HG03159 (cell line): Measurements from ENCODE around the gene SIAH1.
"Not testable (repeated sequence)": the region's sequence is repeated elsewhere in the genome, so short reads cannot be mapped to it uniquely, and the experiment has no call there.

ENCODE experiments used
- ATAC-seq: cut with Tn5 transposase; IDR thresholded peaks from one replicate; pipeline ENCODE4 v1.9.1; 2021; ENCODE audit warnings: mild to moderate bottlenecking, moderate library complexity; ENCODE audit not compliant: unreplicated experiment

Gene SIAH1

GRCh38 chr16:48393485-48394354 is 8.5 kb upstream of the SIAH1 start:
- no peak for ATAC-seq

DNA sequence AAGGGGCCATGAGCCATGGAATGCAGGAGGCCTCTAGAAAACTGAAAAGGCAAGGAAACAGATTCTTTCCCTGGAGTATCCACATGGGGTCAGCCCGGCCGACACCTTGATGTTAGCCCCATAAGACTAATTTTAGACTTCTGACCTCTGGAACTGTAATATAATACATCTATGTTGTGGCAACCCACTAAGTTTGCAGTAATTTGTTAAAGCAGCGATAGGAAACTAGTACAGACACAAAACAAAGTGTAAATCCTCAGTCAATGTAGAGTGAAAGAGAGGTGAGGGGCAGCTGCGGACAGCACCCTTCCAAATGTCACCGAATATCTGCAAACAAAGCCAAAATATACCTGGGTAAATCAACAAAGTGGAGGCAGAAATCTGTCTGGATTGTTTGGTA is 7.2 kb upstream of the SIAH1 start:
- ATAC-seq, result no peak

DNA sequence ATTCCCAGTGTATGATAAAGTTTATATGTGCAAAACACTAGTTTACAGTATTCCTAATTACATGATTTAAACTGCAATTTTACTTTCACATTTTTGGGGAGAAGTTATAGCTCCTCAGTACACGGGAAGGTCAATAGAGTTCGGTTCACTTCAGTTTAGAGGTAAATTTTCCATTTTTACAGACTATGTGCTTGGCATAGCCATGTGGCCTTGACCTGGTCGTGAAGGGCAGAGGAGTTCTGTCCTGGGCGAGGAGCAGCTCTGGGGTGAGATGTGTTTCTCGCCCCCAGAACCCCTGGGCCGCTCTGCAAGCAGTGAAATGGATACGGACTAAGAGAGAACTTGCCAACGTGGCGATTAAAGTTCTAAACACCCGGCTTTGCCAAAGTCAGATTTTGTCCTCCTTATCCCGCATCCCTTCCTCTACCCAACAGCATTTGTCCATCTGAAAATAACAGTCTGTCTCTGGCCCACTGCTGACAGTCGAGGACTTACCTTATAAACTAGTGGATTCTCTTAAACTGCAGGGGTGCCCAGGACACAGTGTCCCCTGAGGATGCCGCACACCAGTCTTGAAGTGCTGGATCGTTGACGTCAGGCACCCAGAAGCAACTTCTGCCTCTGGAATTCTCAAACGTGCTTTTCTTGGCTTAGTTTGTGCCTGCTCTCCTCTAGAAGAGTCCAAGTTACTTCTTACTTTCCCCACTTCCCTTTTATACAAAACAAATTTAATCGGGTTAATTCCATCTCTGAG is 1.5 kb upstream of the SIAH1 start:
- no peak for ATAC-seq

DNA sequence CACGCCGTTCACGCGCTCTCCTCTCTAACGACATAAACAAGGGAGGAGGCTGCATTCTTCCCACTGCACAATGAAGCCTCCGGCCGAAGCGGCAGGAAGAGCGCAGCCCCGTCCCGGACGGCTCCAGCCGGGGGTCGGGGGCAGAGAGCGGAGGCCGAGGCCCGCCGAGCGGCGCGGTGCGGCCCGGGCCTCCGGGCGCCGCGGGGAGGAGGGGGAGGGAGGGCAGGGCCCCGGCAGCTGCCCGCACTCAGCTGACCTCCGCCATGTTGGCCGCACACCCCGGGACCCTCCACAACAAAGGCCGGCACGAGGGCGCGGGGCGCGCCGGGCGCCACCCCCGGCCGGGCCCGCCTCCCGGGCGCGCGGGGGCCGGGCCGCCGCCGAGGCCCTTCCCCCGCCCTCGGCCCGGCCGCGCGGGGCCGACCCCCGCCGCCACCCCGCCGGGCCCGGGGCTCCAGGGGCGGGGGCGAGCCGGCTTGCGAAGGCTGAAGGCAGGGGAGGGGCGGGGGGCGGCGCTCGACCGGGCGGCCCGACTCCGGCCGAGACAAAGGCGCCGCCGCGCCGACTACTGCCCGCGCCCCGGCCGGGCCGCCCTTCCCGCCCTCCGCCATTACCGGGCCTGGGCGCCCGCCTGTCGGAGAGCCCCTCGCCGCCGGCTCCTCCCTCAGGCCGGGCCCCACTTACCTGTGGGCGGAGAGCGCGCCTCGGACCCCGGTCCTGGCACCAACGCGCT is 527 bp downstream of the SIAH1 start:
- peak; percentile 60 for ATAC-seq

- ATAC-seq, result no peak
These were observed 1.2 kb downstream of the SIAH1 start for GRCh38 chr16:48383877-48384519.

DNA sequence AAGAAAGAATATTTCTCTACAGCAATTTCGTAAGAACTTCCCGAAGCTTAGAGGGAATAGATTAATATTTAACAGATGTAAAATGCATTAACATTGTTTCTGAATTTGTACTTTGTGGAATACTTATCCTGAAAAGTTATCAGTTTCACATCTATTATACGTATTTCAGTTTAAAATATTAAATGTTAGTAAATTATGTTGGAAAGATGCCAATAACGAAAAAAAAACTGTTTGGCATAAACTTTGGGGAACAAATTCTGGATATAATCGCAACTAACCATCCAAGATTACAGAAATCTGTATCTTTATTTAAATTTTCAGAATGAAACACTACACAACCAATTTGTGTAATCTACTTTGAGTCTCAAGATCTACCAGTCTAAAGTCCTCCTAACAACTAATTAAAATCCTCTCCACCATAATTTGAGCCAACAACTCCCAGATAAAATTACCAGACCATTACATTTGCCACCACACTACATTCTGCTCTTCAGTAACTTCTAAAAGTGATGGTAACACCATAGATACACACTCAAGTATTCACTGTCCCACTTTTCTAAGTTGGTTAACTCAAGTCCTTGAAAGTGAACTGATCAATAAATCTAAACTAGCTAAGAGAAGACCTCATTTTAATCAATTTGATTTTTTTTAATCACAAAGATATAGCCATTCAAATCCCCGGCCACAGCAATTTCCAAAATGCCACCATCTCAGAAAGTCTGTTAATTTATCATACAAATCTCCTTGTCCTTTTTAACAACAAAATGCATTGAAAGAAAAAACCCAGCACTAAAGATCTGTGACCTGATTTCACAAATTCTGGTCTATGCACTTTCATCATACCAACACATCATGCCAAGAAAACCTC is 2.0 kb downstream of the SIAH1 start:
- no peak for ATAC-seq

DNA sequence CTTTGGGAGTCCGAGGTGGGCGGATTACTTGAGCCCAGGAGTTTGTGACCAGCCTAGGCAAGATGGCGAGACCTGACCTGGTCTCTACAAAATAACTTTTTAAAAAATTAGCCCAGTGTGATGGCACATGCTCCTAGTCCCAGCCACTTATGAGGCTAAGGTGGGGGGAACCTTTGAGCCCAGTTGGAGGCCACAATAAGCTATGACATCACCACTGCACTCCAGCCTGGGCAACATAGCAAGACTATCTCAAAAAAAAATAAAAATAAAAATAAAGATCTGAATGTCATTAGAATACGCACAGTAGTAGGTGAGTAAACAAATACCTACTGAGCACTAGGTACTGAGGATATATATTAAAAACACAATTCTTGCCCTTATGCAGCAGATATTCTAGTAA is 3.1 kb downstream of the SIAH1 start:
- ATAC-seq, result no peak

- ATAC-seq, result no peak
These were observed 4.0 kb downstream of the SIAH1 start for GRCh38 chr16:48381201-48381600.

DNA sequence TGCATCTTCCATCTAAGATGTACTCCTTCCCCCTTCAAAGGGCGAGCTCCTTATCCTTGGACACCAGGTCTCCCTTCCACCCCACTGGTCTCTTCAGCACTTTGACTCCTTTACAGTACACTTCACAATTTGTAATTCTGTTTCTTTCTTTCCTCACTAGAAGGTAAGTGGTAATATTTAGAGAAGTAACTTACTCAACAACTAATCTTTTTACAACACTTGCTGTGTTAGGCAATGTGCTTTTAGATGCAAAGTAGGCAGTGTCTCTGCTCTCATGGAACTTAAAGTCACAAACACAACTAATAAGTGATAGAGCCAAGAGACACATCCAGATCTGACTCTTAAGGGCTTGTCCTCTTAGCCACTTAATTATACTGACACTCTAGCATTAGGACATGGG is 6.4 kb downstream of the SIAH1 start:
- no peak for ATAC-seq

GRCh38 chr16:48378276-48378675 is 6.9 kb downstream of the SIAH1 start:
- no peak for ATAC-seq

DNA sequence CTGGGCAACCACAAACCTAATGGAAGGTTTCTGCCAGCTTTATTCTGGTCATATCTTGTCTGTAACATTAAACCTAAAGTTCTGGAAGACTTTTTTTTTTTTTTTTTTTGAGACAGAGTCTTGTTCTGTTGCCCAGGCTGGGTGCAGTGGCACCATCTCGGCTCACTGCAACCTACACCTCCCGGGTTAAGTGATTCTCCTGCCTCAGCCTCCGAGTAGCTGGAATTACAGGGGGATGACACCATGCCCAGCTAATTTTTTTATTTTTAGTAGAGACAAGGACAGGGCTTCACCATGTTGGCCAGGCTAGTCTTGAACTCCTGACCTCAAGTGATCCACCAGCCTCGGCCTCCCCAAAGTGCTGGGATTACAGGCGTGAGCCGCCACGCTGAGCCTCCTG is 7.9 kb downstream of the SIAH1 start:
- not testable (repeated sequence) for ATAC-seq

DNA sequence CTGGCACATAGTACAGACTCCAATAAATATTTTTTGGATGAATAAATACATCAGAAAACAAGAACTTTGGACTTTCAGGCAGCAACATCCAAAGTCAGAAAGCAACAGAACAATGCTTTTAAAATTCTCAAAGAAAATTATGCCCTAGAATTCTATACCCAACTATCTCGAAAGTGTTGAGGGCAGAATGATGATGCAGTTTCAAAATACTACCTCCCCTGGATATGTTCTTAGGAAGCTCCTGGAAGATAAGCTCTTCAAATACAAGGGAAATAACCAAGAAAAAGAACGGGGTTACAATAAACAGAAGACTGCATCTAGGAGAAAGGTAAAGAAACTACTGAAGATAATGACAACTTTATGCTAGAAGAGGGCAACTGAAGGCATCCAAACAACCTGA is 11.0 kb downstream of the SIAH1 start:
- ATAC-seq, result no peak

DNA sequence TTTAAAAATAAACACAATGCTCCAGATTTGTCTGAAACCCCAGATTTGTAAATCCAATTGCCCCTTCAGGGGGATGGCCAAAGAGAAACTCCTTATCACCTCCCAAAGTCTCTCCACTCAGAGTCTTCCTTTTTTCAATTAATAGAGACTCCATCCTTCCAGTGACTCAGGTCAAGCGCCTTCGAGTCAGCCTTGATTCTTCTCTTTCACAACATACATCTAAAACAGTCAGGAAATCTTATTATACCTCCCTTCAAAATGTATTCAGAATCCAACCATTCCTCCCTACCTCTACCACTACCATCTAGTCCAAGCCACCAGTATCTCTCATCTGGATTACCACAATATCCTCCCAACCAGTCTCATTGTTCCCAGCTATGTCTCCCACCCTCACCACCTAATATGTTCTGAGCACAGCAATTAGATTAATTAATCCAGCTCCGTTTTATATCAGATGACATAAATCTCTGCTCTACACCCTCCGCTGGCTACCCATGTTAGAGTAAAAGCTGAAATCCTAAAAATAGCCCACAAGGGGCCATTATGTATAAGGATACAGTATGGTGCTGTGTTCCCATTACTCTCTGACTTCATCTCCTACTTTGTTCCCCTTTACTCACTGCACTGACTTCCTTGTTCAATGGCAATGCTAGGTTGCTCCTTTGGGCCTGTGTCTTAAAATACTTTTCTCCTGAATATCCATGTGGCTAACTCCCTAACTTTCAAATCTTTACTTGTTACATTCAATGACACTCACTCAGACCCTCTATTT is 11.8 kb downstream of the SIAH1 start:
- ATAC-seq, result no peak

DNA sequence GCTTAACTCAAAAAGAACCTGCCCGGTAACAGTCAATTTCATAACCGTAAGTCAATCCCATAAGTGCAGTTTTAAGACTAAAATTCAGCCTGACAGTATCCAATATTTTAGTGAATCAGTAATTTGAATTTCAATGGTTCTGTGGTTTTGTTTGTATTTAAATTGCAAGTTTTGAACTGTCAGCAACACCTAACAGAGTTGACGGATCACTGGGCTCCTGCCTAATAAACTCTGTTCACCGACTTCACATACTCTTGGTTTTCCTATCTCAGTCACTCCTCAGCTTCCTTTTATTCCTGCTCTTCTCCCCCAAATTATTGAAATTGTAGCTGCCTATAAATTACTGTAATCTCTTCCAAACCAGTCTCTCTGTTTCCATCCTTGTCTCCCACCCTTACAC is 12.5 kb downstream of the SIAH1 start:
- no peak for ATAC-seq

- ATAC-seq, result no peak
These were observed 13.8 kb downstream of the SIAH1 start for GRCh38 chr16:48371393-48371780.

DNA sequence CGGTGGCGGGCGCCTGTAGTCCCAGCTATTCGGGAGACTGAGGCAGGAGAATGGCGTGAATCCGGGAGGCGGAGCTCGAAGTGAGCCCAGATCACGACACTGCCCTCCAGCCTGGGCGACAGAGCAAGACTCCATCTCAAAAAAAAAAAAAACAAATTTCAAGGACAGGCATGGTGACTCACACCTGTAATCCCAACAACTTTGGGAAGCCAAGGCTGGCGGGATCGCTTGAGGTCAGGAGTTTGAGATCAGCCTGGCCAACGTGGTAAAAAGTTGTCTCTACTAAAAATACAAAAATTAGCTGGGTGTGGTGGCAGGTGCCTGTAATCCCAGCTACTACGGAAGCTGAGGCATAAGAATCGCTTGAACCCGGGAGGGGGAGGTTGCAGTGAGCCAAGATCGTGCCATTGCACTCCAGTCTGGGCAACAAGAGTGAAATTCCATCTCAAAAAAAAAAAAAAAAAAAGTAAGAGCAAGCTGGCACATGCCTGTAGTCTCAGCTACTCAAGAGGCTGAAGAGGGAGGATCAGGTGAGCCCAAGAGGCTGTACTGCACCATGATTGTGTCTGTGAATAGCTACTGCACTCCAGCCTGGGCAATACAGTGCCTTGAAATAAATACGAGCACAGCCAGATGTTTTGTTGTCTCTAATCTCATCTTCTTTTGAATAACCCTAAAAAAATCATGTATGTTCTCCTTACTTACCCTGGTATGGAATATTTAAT is 14.4 kb downstream of the SIAH1 start:
- not testable (repeated sequence) for ATAC-seq

GRCh38 chr16:48370229-48370628 is 15.0 kb downstream of the SIAH1 start:
- no peak for ATAC-seq

DNA sequence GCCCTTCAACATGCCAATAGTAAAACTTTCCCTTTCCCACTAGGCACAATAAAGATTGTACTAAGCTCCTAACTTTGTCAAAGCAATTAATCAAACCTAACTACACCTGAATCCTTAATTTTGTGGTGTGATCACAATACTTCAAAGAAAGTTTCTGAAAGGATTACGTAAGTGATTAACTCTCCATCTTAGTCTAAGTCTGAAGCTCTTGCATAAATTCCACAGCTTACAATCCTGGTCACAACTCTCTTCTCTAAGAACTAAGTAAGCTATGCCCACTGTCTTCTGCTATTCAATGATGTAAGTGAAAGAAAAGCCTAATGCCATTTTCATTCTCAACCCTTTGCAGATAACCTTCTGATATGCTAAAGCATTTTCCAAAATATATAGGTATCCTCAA is 15.4 kb downstream of the SIAH1 start:
- no peak for ATAC-seq
